ENCODE data around the gene FOXA3.
A peak's percentile ranks its signal among the peaks of the same experiment; 100 is the strongest.

FOXA3 gene

GRCh38 chr19:45863840-45864628 is at the start of gene FOXA3:
Gene FOXA3 (plus strand): TSS chr19:45864326. CDS start chr19:45864457, 131 bp downstream.
- no peak for DNase-seq

DNA sequence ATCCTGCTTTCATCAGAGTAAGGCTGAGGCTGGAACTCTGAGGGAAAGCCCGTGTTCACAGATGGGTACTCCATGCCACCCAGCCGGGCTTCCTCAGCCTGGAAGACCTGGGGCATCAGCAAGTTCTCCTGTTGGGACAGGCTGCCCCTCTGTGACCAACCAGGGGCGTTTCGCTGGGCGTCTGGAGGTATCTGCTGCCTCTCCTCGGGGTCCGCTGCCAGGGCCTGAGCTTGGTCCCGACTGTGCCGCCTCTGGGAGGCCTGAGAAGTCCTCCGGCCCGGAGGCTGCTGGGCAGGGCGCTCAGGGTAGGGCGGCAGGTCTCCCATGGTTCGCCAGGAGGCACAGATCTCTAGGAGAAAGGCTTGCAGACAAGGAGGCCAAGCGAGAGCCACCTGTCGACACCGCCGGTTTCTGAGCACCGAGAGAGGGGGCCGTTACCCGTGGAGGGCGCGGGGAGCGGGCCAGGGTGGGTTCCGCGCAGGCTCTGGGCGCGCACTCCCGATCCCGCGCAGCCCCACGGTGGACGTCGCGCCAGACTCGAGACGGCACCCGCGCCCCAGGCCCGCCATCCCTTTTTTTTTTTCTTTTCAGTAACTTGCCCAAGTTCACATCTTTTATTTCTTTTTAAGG is 49.2 kb upstream of the FOXA3 start, which contains the start of gene RSPH6A:
Gene RSPH6A, minus strand, starts transcription at position 458 of the 630 bp plus-strand sequence. Its CDS starts 132 bp downstream, at position 326.
- DNase-seq: no peak

GRCh38 chr19:45815481-45816216 is 48.5 kb upstream of the FOXA3 start:
- DNase-seq: no peak

DNA sequence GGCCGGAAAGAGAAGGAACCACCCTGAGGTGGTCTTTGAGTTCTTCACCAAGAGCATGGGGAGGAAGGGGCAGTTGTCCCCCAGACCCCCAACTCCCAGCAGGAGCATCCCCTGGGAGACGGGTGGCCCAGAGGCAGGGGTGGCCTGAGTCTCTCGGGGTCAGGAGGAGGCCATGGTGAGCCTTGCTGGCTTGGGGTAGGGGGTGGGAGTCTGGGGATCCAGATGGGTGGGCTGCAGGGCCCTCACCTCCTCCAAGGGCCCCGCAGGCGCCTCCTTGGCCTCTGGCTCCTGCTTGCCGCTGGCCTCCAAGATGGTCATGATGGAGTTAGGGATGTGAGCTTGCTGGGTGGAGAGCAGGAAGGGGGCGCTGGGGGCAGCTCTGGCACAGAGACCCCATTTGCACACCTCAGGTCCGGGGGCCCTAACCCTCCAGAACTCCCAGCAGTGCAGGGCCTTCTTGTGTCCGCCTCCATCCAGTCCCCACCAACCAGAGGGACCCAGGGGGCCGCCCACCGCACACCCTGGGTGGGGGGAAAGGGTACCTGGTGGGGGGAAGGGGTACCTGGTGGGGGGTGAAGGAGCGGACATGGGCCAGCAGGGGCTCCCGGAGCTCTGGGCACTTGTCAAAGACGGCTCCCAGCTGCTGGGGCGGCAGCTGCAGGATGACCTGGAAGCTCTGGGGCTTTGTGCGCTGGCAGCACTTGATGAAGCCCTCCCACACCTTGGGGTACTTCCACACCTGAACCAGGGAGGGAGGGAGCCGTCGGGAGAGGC is 47.7 kb upstream of the FOXA3 start:
- DNase-seq: no peak

DNA sequence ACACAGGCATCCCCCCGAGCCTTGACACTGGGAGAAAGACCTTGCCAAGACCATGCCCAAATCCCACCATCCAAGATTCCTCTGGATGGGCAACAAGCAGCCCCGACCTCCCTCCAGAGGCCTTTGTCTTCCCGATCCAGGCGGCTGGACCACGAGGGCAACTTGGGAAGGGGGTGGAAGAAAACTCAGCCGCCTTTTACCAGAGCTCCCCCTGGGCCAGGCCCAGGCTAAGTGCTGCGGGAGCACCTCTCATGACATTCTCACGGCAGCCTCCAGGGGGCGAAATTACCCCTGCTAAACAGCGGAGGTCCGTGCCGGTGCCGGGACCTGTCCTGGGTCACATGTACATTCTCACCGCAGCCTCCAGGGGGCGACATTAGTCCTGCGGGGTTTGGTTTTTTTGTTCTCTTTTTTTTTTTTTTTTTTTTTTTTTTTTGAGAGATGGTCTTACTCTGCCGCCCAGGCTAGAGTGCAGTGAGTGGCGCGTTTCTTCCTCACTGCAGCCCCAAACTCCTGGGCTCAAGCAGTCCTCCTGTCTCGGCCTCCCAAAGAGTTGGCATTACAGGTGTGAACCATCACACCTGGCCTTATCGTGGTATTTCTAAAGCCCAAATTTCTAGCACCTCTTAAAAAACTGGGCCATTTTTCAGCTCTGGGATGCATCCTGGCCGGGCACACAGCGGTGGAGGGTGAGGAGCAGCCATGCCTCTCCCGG is 47.0 kb upstream of the FOXA3 start:
- peak; percentile 29 for DNase-seq

DNA sequence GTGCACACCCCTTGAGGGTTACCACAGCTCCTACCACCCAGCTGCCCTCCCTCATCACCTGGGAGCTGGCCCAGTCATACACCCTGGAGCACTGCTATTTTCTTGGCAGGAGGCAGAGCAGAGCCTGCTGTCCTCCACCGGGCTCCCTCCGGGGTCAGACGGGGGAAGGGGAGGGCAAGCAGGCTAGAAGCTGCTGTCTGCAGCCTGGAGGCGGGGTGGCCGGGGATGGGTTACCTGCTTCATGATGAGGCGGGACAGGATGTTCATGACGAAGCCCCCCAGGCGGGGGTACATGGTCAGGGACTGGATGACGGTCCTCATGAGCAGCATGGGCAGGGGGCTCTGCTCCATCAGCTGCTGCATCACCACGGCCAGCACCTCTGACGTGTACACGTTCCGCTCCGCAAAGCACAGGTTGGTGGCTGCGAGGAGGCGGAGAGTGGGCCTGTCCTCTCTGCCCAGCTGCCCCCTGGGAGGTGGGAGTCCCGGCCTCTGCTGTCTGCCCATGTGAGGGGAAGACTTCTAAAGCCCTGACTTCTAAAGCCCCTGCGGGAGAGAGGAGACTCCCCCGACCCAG is 46.3 kb upstream of the FOXA3 start:
- no peak for DNase-seq

GRCh38 chr19:45819769-45820168 is 44.4 kb upstream of the FOXA3 start:
- no peak for DNase-seq

GRCh38 chr19:45820413-45821102 is 43.6 kb upstream of the FOXA3 start:
- no peak for DNase-seq

DNA sequence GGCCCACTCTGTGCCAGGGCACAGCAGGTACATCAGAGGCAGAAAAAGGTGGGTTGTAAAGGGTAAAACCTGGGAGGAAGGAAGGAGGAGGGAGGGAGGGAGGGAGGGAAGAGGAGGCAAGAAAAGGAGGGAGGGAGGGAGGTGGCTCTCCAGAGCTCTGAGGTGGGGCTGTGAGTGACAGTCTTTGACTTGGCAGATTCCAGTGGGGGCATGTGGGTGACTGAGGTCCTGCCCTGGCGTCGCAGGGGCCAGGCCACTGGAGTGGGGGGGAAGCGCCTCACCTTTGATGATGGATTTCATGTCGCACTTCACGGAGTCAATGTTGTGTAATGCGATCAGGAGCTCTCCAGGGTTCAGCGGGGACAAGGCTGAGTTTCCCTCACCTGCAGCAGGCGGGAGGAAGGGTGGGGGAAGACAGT is 43.0 kb upstream of the FOXA3 start:
- no peak for DNase-seq

- no peak for DNase-seq
Observed at GRCh38 chr19:45821570-45821969, 42.6 kb upstream of the FOXA3 start.

DNA sequence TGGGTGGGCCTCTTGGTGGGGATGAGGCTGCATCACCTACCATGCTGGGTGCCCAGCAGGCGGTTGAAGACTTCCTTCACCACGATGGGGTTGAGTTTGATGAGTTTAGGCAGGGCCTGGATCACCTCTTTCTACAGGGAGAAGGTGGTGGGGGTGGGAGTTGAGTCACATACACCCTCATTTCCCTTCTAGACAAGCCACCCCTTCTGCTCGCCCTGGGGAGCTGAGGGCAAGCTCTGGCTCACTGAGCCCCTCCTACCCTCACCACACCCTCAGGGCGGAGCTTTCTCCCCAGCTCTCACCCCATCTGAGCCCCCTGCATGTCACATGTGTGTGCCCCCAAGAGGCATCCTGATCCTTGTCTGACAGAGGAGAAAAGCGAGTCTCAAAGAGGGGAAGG is 41.4 kb upstream of the FOXA3 start:
- DNase-seq: no peak

GRCh38 chr19:45823182-45823581 is 40.9 kb upstream of the FOXA3 start:
- no peak for DNase-seq

DNA sequence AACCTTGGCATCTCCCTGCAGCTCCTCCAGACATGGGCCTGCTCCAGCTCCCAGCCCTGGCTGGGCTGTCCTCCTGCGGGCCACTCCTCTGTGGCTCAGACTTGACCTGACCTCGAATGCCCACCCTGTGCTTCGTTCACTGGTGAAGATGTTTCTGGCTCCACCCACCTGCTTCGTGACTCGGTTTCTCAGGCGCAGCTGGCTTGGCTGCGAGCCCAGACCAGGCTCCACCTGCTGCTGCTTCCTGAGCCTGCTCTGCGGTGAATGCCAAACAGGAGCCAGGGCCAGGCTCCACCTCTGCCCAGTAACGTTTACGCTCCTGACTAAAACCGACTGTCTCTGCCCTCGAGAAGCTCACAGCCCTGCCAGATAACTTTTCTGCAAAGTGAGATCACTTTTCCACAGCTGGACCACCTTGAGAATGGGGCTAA is 40.1 kb upstream of the FOXA3 start:
- DNase-seq: no peak

- DNase-seq: no peak
Observed at GRCh38 chr19:45824531-45825262, 39.4 kb upstream of the FOXA3 start.

DNA sequence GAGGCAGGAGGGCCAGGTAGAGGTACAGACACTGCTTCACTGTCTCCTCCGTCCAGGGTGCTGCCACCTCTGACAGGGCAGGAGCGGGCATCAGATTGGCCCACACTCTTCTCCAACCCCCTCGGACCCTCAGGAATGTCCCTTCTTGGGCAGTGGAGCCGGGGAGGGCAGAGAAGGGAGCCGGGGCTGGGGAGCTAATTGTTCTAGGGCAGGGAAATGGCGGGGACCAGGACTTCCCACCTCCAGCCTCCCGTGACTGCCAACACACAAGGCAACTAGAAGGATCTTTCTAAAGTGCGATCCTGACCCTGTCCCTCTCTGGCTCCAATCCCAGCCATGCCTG is 38.9 kb upstream of the FOXA3 start:
- no peak for DNase-seq

DNA sequence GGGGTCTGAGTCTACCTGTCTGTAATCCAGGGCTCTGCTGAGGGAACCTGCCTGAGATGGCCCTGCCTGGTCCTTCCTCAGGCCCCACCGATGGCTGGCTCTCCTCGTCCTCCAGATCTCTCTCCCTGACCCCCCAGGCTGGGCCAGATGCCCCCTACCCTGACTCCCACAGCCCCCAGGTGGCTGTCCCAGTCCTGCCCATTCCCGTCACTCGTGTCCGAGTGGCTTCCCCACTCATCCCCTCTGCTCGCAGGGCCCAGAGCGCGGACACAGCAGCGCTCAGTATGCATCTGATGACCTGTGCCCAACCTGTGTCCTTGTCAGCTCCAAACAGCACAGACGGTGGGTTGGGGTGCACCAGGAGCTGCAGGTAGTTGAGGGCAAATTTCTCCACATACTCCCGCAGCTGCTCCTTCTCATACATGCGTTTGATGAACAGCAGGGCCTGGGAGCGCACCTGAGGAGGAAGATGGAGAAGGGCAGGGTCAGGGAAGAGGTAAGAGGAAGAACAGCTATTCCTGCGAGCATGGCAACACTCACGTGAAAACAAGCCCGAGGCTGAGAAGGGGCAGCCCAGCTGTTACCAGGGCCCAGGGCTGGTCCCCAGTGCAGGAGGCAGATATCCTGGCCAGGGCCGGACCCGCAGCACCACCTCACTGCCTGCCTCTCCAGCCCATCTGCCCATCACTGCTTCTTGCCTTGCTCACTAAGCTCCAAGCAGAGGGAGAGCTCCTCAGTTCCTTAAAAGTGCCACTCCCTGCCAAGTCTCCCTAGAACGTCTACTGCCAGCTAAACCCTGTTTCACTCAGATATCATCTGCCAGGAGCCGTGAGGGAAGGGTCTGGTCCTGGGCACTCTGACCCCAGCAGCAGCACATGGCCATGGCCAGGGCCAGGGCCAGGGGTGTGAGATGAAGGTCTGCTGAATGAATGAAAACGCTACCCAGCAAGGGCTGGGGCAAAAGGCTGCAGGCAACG is 37.9 kb upstream of the FOXA3 start:
- DNase-seq: no peak

GRCh38 chr19:45826934-45827333 is 37.2 kb upstream of the FOXA3 start:
- DNase-seq: no peak

DNA sequence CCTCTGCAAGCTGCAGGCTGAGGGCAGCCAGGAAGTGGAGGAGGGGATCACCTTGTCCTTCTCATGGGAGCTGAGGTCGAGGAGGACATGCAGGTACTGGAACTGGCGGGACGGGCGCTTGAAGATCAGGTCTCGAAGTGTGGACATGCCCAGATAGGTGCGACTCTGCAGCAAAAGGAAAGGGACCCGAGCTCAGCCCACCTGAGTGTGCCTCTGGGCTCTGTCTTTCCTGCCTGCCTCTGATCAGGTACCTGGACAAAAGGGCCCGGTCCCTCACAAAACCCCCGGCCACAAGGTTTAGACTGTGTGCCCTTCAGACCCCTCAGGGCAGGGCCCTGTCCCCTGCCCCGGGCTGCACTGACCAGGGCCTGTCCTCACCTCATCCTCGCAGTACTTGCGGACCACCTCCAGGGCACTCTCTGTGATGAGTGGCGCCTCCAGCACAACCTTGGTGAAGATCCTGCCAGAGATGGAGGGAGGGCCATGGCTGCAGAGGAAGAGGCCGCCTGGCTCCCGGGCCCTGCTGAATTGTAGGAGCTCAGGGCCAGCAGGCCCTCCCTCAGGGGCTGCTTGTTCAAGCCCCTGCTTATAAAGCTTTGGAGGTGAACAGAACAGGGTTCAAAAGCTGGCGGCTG is 36.5 kb upstream of the FOXA3 start:
- no peak for DNase-seq

DNA sequence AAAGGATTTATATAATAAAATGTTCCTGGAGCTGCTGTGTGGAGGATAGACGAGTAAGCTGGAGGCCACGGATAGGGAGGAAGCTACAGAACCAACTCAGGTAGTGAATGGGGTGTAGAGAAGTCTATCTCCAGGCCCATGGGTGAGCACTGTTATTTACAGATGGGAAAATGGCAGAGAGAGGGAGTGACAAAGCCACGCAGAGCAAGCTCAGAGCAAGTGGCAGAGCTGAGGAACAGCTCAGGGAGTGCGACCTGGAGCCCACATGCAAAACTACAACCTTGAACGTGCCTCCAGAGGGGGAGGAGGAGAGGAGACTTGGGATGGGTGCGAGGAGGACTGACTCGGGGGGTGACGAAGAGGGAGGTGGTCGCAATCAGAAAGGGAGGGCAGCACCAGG is 35.6 kb upstream of the FOXA3 start:
- DNase-seq: no peak

Data from NCI-H524 treated with DMSO at 0.1 percent for 48 hours (cell line).